ENCODE measurements around the gene TTBK2. TPM values are rescaled to one million over a fixed set of nuclear protein-coding genes. Genes with fewer than 3 reads are reported as not detected.

The TTBK2 gene
- total RNA-seq, 1 donor from 2014 or later = 8.8 TPM

GRCh38 chr15:42707873-42708544 lies 212.6 kb downstream of the TTBK2 start:
- Histone ChIP-seq H3K9me3 (no peaks in the 10 kb centered on the region), H3K36me3 (peaks cover 0 to 6% of the 10 kb centered on the region in 2 donors), H3K27ac (no peak overlapping the region), H3K4me3 (no peak overlapping the region), H3K4me1 (peaks cover 20% of the 10 kb centered on the region), H3K27me3 (no peaks in the 10 kb centered on the region)
- intact Hi-C loops (cut with DNase I) = no loop called here
- TF ChIP-seq POLR2AphosphoS5 (IDR thresholded peaks at IDR 0.05; ENCODE audit: insufficient read depth in 1 of 2, low read depth in 1 of 2) (no peak), POLR2A (IDR thresholded peaks at IDR 0.05) (no peak)
- TF ChIP-seq, protein P1, sequence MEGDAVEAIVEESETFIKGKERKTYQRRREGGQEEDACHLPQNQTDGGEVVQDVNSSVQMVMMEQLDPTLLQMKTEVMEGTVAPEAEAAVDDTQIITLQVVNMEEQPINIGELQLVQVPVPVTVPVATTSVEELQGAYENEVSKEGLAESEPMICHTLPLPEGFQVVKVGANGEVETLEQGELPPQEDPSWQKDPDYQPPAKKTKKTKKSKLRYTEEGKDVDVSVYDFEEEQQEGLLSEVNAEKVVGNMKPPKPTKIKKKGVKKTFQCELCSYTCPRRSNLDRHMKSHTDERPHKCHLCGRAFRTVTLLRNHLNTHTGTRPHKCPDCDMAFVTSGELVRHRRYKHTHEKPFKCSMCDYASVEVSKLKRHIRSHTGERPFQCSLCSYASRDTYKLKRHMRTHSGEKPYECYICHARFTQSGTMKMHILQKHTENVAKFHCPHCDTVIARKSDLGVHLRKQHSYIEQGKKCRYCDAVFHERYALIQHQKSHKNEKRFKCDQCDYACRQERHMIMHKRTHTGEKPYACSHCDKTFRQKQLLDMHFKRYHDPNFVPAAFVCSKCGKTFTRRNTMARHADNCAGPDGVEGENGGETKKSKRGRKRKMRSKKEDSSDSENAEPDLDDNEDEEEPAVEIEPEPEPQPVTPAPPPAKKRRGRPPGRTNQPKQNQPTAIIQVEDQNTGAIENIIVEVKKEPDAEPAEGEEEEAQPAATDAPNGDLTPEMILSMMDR (IDR thresholded peaks at IDR 0.05) = no peak
- no peak for DNase-seq (ENCODE audit: extremely low spot score in 2 of 2)

GRCh38 chr15:42707068-42707467 lies 213.5 kb downstream of the TTBK2 start:
- intact Hi-C loops (cut with DNase I) = no loop called here
- no peak for DNase-seq (ENCODE audit: extremely low spot score in 2 of 2)
- H3K4me1 ChIP-seq = peaks cover 20% of the 10 kb centered on the region
- no peaks in the 10 kb centered on the region for H3K27me3 ChIP-seq
- no peak overlapping the region for H3K4me3 ChIP-seq
- no peak for TF ChIP-seq POLR2A (IDR thresholded peaks at IDR 0.05)
- TF ChIP-seq POLR2AphosphoS5 (IDR thresholded peaks at IDR 0.05; ENCODE audit: insufficient read depth in 1 of 2, low read depth in 1 of 2) = peak in 1 of 2 donors; percentile 79
- TF ChIP-seq, protein P1 (IDR thresholded peaks at IDR 0.05) = no peak
- no peaks in the 10 kb centered on the region for H3K9me3 ChIP-seq
- no peak overlapping the region for H3K27ac ChIP-seq
- peaks cover 0 to 6% of the 10 kb centered on the region in 2 donors for H3K36me3 ChIP-seq

GRCh38 chr15:42705336-42705735 lies 215.2 kb downstream of the TTBK2 start:
- Histone ChIP-seq H3K9me3 (no peaks in the 10 kb centered on the region), H3K4me1 (peaks cover 20% of the 10 kb centered on the region), H3K27me3 (no peaks in the 10 kb centered on the region), H3K36me3 (peaks cover 0 to 6% of the 10 kb centered on the region in 2 donors), H3K4me3 (no peak overlapping the region), H3K27ac (no peak overlapping the region)
- intact Hi-C loops (cut with DNase I) = no loop called here
- no peak for DNase-seq (ENCODE audit: extremely low spot score in 2 of 2)
- TF ChIP-seq POLR2A (IDR thresholded peaks at IDR 0.05) = no peak
- TF ChIP-seq POLR2AphosphoS5 (IDR thresholded peaks at IDR 0.05; ENCODE audit: insufficient read depth in 1 of 2, low read depth in 1 of 2) = no peak
- TF ChIP-seq, protein P1 (IDR thresholded peaks at IDR 0.05) = no peak

DNA sequence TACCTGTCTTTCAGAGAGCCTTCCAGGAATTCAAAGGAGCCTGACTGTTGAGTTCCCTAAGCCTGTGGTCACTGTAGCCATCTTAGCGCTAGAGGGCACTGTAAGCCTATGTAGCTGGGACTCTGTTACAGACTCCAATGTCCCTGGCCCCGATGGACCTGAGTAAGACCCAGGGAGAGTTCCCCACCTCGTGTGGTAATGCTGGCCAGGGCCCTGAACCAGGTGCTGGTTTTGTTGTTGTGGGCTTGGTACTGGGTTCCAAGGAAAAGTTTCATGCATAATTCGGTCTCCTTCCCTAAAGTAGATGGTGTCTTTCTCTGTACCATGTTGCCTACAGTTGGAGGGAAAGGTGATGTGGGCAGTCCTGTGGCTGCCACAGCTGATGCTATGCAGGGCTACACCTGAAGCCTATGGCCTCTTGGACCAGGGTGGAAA lies 216.1 kb downstream of the TTBK2 start:
- Histone ChIP-seq H3K27ac (no peak overlapping the region), H3K4me1 (peaks cover 20% of the 10 kb centered on the region), H3K9me3 (no peaks in the 10 kb centered on the region), H3K27me3 (no peaks in the 10 kb centered on the region), H3K36me3 (peaks cover 0 to 6% of the 10 kb centered on the region in 2 donors), H3K4me3 (no peak overlapping the region)
- intact Hi-C loops (cut with DNase I) = loop anchor here (5.0 kb wide), 1 partner anchor 223 kb away; no protein-coding TSS in a partner anchor
- TF ChIP-seq POLR2AphosphoS5 (IDR thresholded peaks at IDR 0.05; ENCODE audit: insufficient read depth in 1 of 2, low read depth in 1 of 2) = no peak
- TF ChIP-seq, protein P1 (IDR thresholded peaks at IDR 0.05) = peak in 2 of 3 experiments; percentile 36 to 68
- peak; percentile 64 to 79 for DNase-seq (ENCODE audit: extremely low spot score in 2 of 2)

DNA sequence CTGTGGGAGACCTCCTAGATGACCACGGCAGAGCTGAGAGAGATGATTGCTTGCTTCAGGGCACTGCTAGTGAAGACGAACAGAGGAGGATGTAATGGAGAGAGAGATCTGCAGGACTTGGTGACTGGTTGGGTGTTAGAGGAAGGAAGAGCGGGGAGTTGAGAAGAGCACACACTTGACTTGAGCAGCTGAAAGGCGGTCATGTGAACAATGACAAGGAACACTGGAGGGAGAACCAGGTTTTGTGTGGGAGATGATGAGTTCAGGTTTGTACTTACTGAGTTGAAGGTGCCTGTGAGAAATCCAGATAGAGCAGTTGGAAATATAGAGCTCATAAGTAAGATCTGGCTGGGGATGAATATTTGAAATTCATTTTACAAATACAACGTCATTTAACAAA lies 224.0 kb downstream of the TTBK2 start:
- intact Hi-C loops (cut with DNase I) = no loop called here
- Histone ChIP-seq H3K27me3 (no peaks in the 10 kb centered on the region), H3K4me1 (no peaks in the 10 kb centered on the region), H3K27ac (no peak overlapping the region), H3K4me3 (no peak overlapping the region), H3K36me3 (peaks cover 0 to 22% of the 10 kb centered on the region in 2 donors), H3K9me3 (no peaks in the 10 kb centered on the region)
- TF ChIP-seq, protein P1 (IDR thresholded peaks at IDR 0.05) = no peak
- TF ChIP-seq POLR2A (IDR thresholded peaks at IDR 0.05) (no peak), POLR2AphosphoS5 (IDR thresholded peaks at IDR 0.05; ENCODE audit: insufficient read depth in 1 of 2, low read depth in 1 of 2) (no peak)
- peak in 1 of 2 donors; percentile 44 for DNase-seq (ENCODE audit: extremely low spot score in 2 of 2)
